Activated CD8-positive, alpha-beta memory T cell treated with anti-CD3 and anti-CD28 coated beads, Interleukin-2, amount 50 U/mL, for 24 hours (primary cell): ENCODE results near the gene ULK1.

ENCODE experiments used
- DNase-seq: peaks from one replicate; pipeline ENCODE4 v3.0.0-alpha.2; 2020; ENCODE audit errors: extremely low read depth

The ULK1 gene

DNA sequence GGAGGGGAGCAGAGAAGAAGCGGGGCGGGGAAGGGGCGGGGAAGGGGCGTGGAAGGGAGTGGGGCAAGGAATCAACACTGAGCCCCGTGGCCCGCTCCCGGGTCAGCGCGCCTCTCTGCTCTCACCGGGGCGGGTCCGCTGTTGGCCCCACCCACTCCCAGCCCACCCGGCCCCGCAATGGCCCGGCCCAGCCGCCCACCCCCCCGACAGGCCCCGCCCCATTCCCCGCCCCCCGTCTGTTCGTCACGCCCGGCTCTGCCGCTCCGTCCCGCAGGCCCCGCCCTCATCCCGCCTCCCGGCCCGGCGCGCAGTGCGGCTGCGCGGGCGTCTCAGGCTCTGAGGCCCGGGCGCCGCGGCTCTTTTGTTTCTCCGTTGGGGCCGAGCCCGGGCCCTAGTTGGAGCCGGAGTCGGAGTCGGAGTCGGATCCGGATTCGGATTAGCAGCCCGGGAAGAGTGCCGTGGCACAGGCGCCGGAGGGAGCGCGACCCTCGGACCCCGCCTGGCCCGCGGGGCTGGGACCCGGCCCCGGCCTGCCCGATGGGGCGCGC is at the start of gene ULK1:
Gene ULK1, plus strand, starts transcription at position 310 of the 548 bp plus-strand sequence. CDS start 380 bp downstream, outside the sequence.
- peak; percentile 56 for DNase-seq

DNA sequence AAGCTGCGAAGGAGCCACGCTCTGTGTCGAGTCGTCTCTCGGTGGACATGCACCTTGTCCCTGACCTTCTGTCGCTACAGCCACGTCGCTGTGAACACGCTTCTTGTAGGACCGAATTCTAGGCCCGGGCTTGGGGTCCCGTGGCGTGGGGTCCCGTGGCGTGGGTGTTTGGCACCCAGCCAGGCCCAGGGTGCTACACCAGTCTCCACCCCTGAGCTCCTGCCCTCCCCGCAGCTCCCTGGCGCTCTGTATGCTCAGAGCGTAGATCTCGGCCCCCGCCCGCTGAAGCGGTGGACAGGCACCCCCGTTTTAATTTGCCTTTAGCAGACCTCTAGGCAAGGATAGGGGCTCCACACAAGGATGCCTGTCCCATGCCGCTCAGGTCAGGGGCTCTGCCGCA is 49.8 kb upstream of the ULK1 start:
- DNase-seq, result no peak

DNA sequence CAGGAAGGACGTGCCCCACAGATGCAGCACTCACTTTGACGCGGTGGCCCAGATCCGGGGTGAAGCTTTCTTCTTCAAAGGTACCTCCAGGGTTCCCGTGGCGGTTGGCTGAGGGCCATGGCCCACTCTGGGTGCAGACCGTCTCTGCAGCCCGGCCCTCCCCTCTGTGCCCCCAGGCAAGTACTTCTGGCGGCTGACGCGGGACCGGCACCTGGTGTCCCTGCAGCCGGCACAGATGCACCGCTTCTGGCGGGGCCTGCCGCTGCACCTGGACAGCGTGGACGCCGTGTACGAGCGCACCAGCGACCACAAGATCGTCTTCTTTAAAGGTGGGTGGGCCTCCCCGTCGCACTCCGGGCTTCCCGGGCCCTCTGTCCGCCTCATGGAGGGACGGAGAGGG is 49.3 kb upstream of the ULK1 start:
- DNase-seq, result no peak

DNA sequence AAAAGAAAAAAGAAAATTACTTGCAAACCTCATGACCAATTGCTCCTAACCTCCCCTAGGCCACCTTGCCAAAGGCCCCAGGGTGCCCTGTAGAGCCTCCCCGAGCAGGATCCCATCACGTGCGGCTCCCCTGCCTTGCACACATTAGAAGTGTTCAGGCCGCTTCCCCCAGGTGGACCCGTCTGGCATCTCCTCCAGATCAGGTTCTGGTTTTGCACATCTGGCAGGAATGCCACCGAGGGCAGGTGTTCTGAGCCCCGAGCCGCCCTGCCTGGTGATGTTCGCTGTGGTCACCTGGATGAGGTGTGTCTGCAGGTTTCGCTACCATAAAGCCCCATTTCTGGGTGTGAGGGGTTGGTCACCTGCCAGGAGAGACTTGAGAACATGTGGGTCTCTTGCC is 47.0 kb upstream of the ULK1 start:
- no peak for DNase-seq

DNA sequence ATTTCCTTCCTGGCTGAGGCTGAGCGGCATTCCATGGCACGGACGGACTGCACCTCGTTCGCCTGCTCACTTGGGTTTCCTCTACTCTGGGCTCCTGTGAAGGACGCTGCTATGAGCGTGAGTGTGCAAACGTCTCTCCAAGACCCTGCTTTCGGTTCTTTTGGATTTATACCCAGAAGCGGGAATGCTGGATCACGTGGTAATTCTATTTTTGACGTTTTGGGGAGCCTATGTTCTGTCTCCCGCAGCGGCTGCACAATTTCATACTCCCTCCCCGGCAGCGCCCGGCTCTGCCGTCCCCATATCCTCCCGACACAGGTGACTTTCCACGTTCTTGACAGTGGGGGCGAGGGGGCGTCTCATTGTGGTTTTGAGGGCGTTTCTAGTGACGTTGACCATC is 45.7 kb upstream of the ULK1 start:
- DNase-seq, result no peak

DNA sequence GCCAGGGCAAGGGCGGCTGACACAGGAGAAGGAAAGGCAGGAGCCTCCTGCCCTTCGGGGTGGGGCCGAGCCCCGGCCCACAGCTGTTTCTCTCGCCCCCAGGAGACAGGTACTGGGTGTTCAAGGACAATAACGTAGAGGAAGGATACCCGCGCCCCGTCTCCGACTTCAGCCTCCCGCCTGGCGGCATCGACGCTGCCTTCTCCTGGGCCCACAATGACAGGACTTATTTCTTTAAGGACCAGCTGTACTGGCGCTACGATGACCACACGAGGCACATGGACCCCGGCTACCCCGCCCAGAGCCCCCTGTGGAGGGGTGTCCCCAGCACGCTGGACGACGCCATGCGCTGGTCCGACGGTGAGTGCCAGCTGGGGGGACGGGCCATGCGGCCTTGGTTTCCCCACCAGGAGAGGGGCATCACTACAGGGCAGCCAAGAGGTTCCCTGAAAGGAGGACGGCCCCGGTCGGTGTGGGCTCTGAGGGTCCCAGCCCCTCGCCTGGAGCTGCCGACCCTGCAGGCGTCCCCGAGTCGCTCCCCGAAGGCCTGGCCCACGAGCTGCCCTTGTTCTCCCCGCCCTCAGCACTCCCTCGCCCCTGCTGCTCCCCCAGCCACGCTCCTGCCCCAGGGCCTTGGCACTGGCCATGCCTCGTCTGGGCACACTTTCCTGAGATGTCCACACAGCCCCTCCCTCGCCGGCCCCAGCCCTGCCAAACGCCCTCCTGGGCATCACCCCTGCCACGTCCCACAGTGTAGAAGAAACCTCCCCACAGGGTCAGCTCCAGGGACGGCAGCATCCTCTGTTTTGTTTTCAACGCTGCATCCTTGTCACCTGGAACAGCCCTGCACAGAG is 44.5 kb upstream of the ULK1 start:
- no peak for DNase-seq

DNA sequence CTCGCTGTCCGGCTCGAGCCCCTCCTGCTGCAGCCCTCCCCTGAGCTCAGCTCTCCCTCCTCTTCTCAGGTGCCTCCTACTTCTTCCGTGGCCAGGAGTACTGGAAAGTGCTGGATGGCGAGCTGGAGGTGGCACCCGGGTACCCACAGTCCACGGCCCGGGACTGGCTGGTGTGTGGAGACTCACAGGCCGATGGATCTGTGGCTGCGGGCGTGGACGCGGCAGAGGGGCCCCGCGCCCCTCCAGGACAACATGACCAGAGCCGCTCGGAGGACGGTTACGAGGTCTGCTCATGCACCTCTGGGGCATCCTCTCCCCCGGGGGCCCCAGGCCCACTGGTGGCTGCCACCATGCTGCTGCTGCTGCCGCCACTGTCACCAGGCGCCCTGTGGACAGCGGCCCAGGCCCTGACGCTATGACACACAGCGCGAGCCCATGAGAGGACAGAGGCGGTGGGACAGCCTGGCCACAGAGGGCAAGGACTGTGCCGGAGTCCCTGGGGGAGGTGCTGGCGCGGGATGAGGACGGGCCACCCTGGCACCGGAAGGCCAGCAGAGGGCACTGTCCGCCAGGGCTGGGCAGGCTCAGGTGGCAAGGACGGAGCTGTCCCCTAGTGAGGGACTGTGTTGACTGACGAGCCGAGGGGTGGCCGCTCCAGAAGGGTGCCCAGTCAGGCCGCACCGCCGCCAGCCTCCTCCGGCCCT is 43.4 kb upstream of the ULK1 start:
- DNase-seq, result no peak

DNA sequence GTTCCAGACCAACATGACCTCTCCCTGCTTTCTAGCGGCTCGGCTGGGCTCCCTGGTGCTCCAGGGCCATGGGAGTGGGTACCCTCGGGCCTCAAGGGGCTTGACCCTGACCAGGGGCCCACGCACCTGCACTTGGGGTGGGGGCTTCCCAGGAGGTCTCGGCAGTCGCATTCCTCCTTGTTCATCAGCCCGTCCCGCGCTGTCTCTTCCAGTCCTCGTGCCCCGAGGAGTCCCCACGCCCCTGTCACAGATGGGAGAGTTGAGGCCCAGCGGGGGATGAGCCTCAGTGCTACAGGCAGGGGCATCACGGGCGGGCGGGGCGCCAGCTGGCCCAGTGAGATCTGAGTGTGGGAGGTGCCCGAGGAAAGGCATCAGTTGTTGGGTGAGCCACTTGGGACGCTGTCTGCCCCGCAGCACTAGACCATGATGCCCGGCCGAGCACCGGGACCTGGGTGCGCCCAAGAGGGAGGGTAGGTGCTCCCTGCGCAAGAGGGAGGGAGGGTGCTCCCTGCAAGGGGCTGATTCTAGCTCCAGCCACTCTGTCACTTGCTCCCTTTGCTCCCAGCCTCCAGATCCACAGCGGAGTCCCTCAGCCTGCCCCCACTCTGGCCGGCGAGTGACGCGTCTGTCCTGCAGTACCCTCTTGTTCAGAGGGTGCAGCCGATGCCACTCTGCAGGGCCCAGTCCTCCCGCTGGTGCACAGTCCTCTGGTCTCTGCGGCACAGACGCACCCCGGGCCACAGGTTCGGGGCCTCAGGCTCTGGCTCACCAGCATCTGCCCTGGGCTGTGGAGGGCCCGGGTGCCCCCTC is 42.5 kb upstream of the ULK1 start:
- DNase-seq, result no peak

DNA sequence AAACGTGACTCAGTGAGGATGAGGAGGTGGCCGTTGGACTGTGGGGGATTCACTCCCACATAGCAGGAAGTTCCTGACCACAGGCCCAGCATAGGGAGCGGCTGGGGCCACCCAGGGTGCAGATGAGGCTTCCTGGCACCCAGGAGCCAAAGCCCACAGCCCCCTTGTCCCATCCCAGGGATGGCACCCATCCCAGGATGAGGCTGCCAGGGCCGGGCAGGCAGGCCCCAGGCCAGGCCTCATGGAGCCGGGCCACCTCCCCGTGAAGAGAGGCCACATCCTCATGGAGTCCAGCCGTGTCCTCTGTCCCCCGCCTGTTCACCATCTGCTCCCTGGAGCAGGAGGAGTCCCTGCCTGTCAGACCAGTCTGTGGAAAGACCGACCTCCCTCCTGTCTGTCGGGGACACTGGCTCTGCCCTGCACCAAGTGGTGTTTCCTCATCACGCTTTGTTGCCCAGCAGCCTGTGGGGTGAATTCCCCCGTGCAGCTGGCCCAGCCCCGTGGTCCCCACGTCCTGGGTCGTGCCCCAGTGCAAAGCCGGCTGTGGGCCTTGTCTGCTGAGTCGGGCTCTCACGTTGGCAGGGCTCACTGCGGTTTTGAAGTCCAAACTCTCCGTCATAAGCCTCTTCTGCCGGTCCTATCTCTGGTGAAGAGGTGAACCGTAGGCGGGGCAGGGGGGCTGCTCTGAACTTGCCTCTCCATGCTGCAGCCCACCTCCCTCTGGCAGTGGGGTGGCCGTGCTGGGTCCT is 41.7 kb upstream of the ULK1 start:
- DNase-seq, result no peak

DNA sequence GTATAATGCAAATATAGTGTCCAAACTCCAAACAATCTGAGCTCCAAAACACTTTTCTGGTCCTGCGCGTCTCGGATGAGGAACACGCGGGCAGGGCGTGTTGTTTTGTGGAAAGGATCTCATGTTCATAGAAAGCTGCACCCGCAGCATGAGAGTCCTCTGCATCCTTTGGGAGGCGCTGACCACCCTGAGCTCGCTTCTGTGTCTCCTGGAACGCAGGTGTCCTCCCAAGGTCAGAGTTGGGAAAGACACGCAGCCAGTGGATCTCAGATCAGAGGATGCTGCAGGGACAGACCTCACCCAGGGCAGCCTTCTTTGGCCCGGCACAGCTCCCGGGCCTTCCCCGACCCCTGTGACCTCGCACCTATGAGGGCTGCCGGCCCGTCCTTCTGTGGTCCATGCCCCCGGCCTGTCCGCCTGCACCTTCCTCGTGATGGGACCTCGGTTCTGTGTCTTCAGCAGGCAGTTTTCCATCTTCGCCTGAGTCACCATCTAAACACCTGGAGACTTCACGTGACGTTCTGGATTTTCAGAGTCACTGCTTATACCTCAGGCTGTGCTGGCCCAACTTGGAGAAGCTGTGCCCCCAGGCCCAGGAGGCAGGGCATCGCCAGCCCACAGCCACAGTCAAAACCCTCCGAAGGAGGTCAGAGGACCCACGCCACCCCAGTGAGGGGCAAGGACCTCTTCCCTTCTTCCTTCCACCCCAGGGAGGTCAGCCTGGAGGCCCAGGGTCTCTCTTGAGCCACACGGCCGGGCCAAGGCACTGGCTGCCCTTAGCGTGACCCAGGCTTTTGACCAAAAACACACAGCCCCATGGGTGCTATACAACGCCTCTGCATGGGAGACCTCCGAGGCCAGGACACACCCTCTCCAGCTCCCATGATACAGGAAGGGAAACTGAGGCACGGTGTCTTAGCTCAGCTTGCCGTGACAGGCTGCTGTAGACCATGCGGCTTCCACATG is 40.3 kb upstream of the ULK1 start:
- DNase-seq, result no peak

DNA sequence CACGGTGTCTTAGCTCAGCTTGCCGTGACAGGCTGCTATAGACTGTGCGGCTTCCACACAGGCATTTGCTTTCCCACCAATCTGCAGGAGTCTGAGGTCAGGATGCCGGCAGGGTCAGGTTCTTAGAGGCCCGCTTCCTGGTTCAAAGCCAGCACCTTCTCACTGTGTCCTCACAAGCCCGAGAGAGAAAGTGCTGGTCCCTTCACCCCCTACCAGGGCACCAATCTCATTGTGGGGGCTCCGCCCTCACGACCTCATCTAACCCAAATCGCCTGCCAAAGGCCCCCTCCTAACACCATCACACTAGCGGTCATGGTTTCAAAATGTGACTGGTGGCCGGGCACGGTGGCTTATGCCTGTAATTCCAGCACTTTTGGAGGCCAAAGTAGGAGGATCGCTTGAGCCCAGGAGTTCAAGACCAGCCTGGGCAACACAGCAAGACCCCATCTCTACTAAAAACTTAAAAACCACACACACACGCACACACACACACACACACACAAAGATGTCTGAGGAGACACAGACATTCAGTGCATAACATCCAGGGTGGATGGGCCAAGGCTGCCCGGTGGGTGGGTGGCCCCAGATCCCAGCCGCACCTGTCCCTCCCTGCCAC is 39.5 kb upstream of the ULK1 start:
- DNase-seq, result no peak

DNA sequence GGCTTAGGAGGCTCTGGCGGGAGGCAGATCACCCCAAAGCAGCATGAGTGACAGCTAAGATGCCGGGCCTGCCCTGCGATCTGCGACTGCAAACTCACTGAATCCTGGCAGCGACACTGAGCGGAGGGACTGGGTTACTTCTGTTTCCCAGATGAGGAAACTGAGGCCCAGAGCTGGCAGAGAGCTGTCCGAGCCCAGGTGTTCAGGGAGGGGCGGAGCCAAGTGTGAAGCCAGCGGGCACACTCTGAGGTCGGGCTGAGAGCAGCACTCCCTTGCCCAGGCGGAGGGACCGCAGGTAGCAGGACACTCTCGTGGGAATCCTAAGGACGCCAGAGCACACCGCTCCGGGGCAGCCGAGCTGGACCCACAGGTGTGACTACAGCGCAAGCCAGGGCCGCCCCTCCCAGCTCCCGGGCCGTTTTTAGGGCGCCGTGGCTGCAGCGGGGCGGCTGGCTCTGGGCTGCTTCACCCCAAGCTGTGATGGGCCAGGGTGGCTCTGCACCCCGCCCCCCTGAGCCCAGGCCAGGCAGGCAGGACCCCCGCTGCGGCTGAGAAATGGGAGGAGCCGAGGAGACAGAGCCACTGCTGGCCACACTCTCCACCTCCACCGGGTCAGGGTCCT is 38.8 kb upstream of the ULK1 start:
- DNase-seq, result no peak

DNA sequence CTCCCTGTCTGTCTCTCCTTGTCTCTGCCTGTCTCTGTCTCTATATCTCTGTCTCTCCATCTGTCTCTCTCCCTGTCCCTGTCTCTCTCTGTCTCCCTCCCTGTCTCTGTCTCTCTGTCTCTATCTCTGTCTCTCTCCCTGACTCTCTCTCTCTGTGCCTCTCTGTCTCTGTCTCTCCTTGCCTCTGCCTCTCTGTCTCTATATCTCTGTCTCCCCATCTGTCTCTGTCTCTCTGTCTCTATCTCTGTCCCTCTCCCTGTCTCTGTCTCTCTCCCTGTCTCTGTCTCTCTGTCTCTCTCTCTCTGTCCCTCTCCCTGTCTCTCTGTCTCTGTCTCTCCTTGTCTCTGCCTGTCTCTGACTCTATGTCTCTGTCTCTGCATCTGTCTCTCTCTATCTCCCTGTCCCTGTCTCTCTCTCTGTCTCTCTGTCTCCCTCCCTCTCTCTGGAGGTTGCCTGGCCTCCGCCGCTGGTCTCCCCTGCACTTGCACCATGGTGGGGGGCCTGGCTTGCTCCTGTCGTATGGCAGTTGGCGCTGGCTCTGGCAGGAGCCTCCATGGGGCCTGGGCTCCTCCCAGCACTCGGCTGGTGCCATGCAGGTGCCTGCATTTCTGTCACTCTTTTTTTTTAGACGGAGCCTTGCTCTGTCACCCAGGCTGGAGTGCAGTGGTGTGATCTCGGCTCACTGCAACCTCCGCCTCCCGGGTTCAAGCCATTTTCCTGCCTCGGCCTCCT is 37.9 kb upstream of the ULK1 start:
- no peak for DNase-seq

DNA sequence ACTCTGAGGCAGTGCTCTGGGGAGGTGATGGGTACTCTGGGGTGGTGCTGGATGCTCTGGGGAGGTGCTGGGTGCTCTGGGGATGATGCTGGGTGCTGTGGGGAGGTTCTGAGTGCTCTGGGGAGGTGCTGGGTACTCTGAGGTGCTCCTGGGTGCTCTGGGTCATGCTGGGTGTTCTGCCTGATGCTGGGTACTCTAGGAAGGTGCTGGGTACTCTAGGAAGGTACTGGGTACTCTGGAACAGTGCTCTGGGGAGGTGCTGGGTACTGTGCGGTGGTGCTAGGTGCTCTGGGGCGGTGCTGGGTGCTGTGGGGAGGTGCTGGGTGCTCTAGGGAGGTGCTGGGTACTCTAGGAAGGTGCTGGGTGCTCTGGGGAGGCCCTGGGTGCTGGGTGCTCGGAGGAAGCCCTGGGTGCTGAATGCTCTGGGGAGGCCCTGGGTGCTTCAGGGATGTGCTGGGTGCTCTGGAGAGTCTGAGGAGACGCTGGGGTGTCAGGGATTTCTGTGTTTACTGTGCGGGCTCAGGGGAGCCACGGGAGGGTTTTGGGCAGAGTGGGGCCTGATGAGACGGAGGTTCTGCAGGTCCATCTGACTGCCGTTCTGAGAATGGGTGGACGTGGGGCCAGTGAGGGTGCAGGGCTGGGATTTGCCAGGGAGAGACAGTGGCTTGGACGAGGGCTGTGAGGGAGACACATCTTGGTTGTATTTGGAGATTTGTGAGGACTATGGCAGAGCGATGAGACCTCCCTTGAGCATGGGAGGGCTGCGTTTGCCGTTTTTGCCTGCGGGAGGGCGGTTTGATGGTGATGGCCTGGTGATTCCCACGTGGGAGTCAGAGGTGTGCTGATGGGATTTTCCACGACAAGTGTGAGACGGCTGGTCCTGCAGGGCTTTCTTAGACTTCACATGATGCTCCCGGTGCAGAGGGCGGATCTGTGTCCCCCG is 36.2 kb upstream of the ULK1 start:
- DNase-seq, result no peak

DNA sequence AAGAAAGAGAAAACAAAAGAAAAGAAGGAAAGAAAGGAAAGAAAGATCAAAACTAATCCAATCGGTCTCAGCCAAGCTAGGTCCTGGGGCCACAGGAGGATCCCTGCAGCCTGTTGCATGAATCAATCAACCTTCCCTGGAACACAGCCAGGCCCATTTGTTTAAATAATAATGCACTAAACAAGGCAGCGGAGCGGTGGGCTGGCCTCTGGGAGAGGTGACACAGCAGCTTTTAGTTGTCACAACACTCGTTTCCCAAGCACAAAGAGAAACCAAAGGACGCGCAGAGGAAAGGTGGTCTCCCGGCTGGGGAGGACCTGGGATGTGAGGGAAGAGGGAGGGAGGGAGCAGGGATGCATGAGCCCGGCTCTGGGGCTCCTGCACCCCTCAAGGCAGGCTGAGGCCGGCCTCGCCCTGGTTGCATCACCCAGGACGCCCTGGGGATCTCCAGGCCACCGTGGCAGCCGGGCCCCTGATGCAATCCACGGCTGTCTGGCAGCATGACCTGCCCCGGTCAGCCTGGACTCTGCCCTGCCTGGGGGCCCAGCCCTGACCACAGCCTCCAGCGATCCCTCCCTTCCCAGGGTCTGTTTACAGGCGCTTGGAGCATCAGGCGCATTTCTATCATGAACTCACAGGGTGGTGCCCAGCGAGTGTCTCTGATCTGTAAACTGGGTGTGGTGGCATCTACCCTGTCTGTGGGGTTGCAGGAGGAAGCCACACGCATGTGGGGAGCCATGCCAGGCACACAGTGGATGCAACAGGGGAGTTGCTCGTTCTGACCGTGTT is 33.8 kb upstream of the ULK1 start:
- no peak for DNase-seq

DNA sequence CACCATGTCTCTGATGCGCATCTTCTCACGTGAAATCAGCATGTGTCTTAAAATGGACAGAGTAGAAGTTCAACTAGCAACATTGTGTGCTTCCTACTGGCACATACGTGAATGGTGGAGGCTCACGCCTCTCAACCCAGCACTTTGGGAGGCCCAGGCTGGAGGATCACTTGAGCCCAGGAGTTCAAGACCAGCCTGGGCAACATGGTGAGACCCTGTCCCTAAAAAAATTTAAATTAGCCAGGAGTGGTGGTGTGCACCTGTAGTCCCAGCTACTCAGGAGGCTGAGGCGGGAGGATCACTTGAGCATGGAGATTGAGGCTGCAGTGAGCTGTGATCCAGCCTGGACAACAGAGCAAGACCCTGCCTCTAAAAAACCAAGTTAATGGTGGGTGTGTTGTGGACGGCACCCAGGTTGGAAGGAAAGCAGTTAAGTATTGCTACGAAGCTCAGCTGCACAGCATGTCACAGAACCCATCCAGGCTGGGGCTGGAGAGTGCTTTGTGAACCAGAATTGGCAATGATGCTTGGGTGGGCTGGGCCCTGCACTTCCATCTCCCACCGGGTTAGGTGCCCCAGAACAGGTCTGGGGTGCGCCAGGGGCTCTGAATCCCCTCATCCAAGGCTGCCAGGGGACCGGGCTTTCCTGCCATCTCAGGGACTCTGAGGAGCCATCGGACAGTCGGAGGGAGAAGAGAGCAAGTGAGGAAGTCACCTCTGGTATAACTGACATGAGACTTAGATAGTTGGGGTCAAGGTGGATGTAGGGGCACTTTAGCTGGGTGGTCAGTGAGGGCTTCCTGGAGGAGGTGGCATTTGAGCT is 33.0 kb upstream of the ULK1 start:
- DNase-seq, result no peak
